ENCODE results near the gene FBN2.

DNA sequence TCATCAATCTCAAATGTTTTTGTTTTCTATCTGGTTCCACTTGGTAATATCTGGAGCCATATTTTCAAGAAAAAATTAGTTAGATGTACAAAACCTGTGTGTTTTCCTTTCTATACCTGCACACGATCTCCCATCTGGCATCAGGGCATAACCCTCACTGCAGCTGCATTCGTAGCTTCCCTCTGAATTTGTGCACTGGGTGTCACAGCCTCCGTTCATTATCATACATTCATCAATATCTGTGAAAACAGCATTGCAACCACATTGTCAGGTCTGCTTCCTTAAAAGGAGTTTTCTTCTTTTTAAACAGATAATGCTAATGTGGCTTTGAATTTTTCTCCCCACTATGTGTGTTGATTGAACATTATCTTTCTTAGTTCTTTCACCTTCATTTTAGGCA, 202.7 kb downstream of the FBN2 start:
- TF ChIP-seq POLR2A (IDR thresholded peaks at IDR 0.05) (no peak), POLR2AphosphoS5 (IDR thresholded peaks at IDR 0.05; ENCODE audit: insufficient read depth in 1 of 2, low read depth in 1 of 2) (no peak)
- TF ChIP-seq, protein P1, sequence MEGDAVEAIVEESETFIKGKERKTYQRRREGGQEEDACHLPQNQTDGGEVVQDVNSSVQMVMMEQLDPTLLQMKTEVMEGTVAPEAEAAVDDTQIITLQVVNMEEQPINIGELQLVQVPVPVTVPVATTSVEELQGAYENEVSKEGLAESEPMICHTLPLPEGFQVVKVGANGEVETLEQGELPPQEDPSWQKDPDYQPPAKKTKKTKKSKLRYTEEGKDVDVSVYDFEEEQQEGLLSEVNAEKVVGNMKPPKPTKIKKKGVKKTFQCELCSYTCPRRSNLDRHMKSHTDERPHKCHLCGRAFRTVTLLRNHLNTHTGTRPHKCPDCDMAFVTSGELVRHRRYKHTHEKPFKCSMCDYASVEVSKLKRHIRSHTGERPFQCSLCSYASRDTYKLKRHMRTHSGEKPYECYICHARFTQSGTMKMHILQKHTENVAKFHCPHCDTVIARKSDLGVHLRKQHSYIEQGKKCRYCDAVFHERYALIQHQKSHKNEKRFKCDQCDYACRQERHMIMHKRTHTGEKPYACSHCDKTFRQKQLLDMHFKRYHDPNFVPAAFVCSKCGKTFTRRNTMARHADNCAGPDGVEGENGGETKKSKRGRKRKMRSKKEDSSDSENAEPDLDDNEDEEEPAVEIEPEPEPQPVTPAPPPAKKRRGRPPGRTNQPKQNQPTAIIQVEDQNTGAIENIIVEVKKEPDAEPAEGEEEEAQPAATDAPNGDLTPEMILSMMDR (IDR thresholded peaks at IDR 0.05): no peak
